H1 (cell line): ENCODE measurements around the gene AKIRIN1. TPM values are rescaled to one million over a fixed set of nuclear protein-coding genes. Genes with fewer than 3 reads are reported as not detected.

Source experiments
- CTCF ChIA-PET: fragments of 300-600 bp; sonication (Branson Sonifier 250); formaldehyde crosslinking; loops from one replicate; lab custom pipeline; 2021; ENCODE audit not compliant: partially characterized antibody; lab: Charles Lee
- POLR2A ChIA-PET: fragments of 300-600 bp; sonication (Branson Sonifier 250); formaldehyde crosslinking; loops from one replicate; lab custom pipeline; 2021; ENCODE audit warnings: inconsistent platforms; ENCODE audit not compliant: partially characterized antibody; lab: Charles Lee
- DNase-seq, 2 experiments: peaks; one replicate each; pipeline versions ENCODE4 v3.0.0 to v3.0.0-alpha.2; 2010 to 2022; ENCODE audit warnings: low spot score in 2 of 2, low read depth in 1 of 2, mixed read lengths in 1 of 2
- FAIRE-seq: peaks from 2 replicates; lab custom pipeline; 2011; peaks lifted over from hg19 to GRCh38; lab: Jason Lieb, UNC
- H2AFZ ChIP-seq: 2 replicates; pipeline ENCODE4 v1.8.1; 2012; ENCODE audit warnings: low read length, inconsistent platforms
- H2AK5ac ChIP-seq: 2 replicates; pipeline ENCODE4 v1.6.1; 2013; ENCODE audit warnings: low read depth, low read length
- H2BK120ac ChIP-seq: replicated peaks from 2 replicates; pipeline ENCODE3; 2013; ENCODE audit warnings: low read depth, low read length, inconsistent platforms
- H2BK12ac ChIP-seq: 2 replicates; pipeline ENCODE4 v1.6.1; 2013; ENCODE audit warnings: low read depth, low read length
- H2BK15ac ChIP-seq: 2 replicates; pipeline ENCODE4 v1.6.1; 2013; ENCODE audit warnings: low read length
- H2BK20ac ChIP-seq: 2 replicates; pipeline ENCODE4 v1.6.1; 2013; ENCODE audit warnings: low read length
- H2BK5ac ChIP-seq: 2 replicates; pipeline ENCODE4 v1.6.1; 2013; ENCODE audit warnings: low read depth, low read length
- H3K14ac ChIP-seq: 2 replicates; pipeline ENCODE4 v1.6.1; 2013; ENCODE audit warnings: inconsistent platforms; ENCODE audit not compliant: insufficient read length
- H3K18ac ChIP-seq: 2 replicates; pipeline ENCODE4 v1.6.1; 2013; ENCODE audit warnings: low read length; ENCODE audit errors: extremely low read depth
- H3K23ac ChIP-seq: 2 replicates; pipeline ENCODE4 v1.6.1; 2013; ENCODE audit warnings: inconsistent platforms; ENCODE audit not compliant: insufficient read length
- H3K23me2 ChIP-seq: 2 replicates; pipeline ENCODE4 v1.6.1; 2013; ENCODE audit warnings: low read depth, low read length
- H3K27ac ChIP-seq: 2 replicates; pipeline ENCODE4 v1.6.1; 2011; ENCODE audit warnings: low read depth, low read length, inconsistent platforms
- H3K27me3 ChIP-seq, 4 experiments: replicated peaks in 1 of 4; 1 replicate in 1 of 4; 2 replicates in 3 of 4; pipeline versions ENCODE4 v1.6.1 to v1.8.1; 2011 to 2013; ENCODE audit warnings: low read length in 3 of 4, mild to moderate bottlenecking in 3 of 4, inconsistent platforms in 2 of 4, mixed read lengths in 2 of 4, moderate library complexity in 1 of 4; ENCODE audit not compliant: control insufficient read depth in 3 of 4, insufficient read depth in 3 of 4; ENCODE audit errors: extremely low read depth in 1 of 4
- H3K36me3 ChIP-seq, 4 experiments: 2 replicates each; pipeline versions ENCODE4 v1.6.1 to v1.8.1; 2011 to 2013; ENCODE audit warnings: mild to moderate bottlenecking in 4 of 4, low read length in 3 of 4, moderate library complexity in 2 of 4, control low read depth in 1 of 4, inconsistent platforms in 1 of 4; ENCODE audit not compliant: insufficient read depth in 4 of 4, control insufficient read depth in 2 of 4
- H3K4ac ChIP-seq: replicated peaks from 2 replicates; pipeline ENCODE3; 2013; ENCODE audit warnings: low read length, low read depth, mixed read lengths, inconsistent platforms; ENCODE audit not compliant: insufficient read length
- H3K4me1 ChIP-seq, 4 experiments: replicated peaks in 1 of 4; 1 replicate in 1 of 4; 2 replicates in 3 of 4; pipeline versions ENCODE4 v1.6.1 to v1.8.1; 2011 to 2013; ENCODE audit warnings: low read length in 3 of 4, inconsistent platforms in 2 of 4, mixed read lengths in 1 of 4; ENCODE audit not compliant: insufficient read depth in 4 of 4, control insufficient read depth in 3 of 4
- H3K4me2 ChIP-seq, 2 experiments: 2 replicates each; pipeline versions ENCODE4 v1.6.1 to v1.8.1; 2011 to 2013; ENCODE audit warnings: low read depth in 2 of 2, low read length in 2 of 2, control low read depth in 1 of 2, inconsistent platforms in 1 of 2, mild to moderate bottlenecking in 1 of 2; ENCODE audit not compliant: insufficient read depth in 1 of 2
- H3K4me3 ChIP-seq, 4 experiments: fragments of 200-600, 300-600 bp in 1 of 4; sonication (generic), shearing (Covaris generic), sonication (Bioruptor Twin) in 1 of 4; 2 replicates each; pipeline versions ENCODE4 v1.5.1 to v1.8.1; 2011 to 2016; ENCODE audit warnings: low read length in 4 of 4, low read depth in 3 of 4, control low read depth in 2 of 4, inconsistent platforms in 2 of 4, mild to moderate bottlenecking in 2 of 4, mixed read lengths in 1 of 4, moderate library complexity in 1 of 4; ENCODE audit not compliant: insufficient read depth in 2 of 4; ENCODE audit errors: extremely low read depth in 1 of 4
- H3K56ac ChIP-seq: replicated peaks from 2 replicates; pipeline ENCODE3; 2013; ENCODE audit warnings: low read depth, mild to moderate bottlenecking, mixed read lengths, low read length, inconsistent platforms; ENCODE audit not compliant: insufficient read length
- H3K79me1 ChIP-seq: 2 replicates; pipeline ENCODE4 v1.6.1; 2013; ENCODE audit warnings: low read depth, low read length, control low read depth
- H3K79me2 ChIP-seq, 2 experiments: 2 replicates each; pipeline versions ENCODE4 v1.6.1 to v1.8.1; 2012 to 2013; ENCODE audit warnings: low read length in 2 of 2, mild to moderate bottlenecking in 2 of 2, inconsistent platforms in 1 of 2; ENCODE audit not compliant: insufficient read depth in 2 of 2, control insufficient read depth in 1 of 2
- H3K9ac ChIP-seq, 4 experiments: replicated peaks in 1 of 4; 1 replicate in 1 of 4; 2 replicates in 3 of 4; pipeline versions ENCODE4 v1.6.1 to v1.8.1; 2011 to 2013; ENCODE audit warnings: low read depth in 3 of 4, low read length in 3 of 4, control low read depth in 2 of 4, mild to moderate bottlenecking in 2 of 4, moderate library complexity in 2 of 4, inconsistent platforms in 1 of 4; ENCODE audit errors: extremely low read depth in 1 of 4
- H3K9me3 ChIP-seq, 2 experiments: 2 replicates each; pipeline versions ENCODE4 v1.6.1 to v1.8.1; 2012 to 2013; ENCODE audit warnings: mild to moderate bottlenecking in 2 of 2, moderate library complexity in 2 of 2, control low read depth in 1 of 2, inconsistent platforms in 1 of 2, low read depth in 1 of 2, low read length in 1 of 2, mixed read lengths in 1 of 2; ENCODE audit not compliant: insufficient read depth in 2 of 2
- H4K20me1 ChIP-seq, 2 experiments: replicated peaks in 1 of 2; 2 replicates each; pipeline versions ENCODE3 to v1.8.1; 2011 to 2013; ENCODE audit warnings: inconsistent platforms in 2 of 2, low read length in 2 of 2, mild to moderate bottlenecking in 1 of 2; ENCODE audit not compliant: insufficient read depth in 2 of 2, control insufficient read depth in 1 of 2
- H4K5ac ChIP-seq: 2 replicates; pipeline ENCODE4 v1.6.1; 2013; ENCODE audit warnings: low read length, low read depth, mixed read lengths, inconsistent platforms; ENCODE audit not compliant: insufficient read length
- H4K8ac ChIP-seq: 2 replicates; pipeline ENCODE4 v1.8.0; 2013; ENCODE audit warnings: mild to moderate bottlenecking, moderate library complexity, low read length, inconsistent platforms; ENCODE audit not compliant: insufficient read depth; ENCODE audit errors: extremely low read depth
- H4K91ac ChIP-seq: replicated peaks from 2 replicates; pipeline ENCODE3; 2013; ENCODE audit warnings: low read length, mixed read lengths, inconsistent platforms; ENCODE audit not compliant: insufficient read length
- TBP ChIP-seq: IDR thresholded peaks from 2 replicates; pipeline ENCODE4 v1.6.1; 2011; ENCODE audit warnings: low read depth, low read length, improper control_type of control experiment
- TEAD4 ChIP-seq: IDR thresholded peaks from 2 replicates; pipeline ENCODE4 v1.6.1; 2012; ENCODE audit warnings: low read depth, low read length, inconsistent platforms, mixed read lengths
- WGBS, 2 experiments: shearing (Covaris generic) in 1 of 2; methylation state at CpG; one replicate each; pipeline versions ENCODE4 v1.1.6 to v1.1.7; 2013 to 2015; ENCODE audit warnings: low lambda C conversion rate in 2 of 2, mixed read lengths in 2 of 2, inconsistent platforms in 1 of 2, low coverage in 1 of 2, missing lambda C conversion rate in 1 of 2; ENCODE audit not compliant: insufficient replicate concordance in 2 of 2, insufficient coverage in 1 of 2, insufficient read length in 1 of 2; ENCODE audit errors: extremely low coverage in 1 of 2, missing lambda C conversion rate in 1 of 2; 5-methylcytosine and 5-hydroxymethylcytosine counted together
- polyA plus RNA-seq, 7 experiments: library from polyadenylated mRNA; depleted of rRNA in 3 of 7; stranded (reverse) in 5 of 7; unstranded in 2 of 7; fragments of >200 nt in 5 of 7; fragments of 200-250 nt in 2 of 7; gene quantifications; 1 replicate in 5 of 7; 2 replicates in 1 of 7; 4 replicates in 1 of 7; pipeline versions ENCODE4 v1.2.1 to v1.2.3, GENCODE V29; 2011 to 2013; ENCODE audit warnings: missing spikeins in 2 of 7, mixed read lengths in 2 of 7
- total RNA-seq: library from RNA; stranded (reverse); fragmentation: NEBNext Ultra II Directional; extraction: Animal tissue kit (Norgen Biotek cat#: 25700); gene quantifications from 2 replicates; pipeline ENCODE4 v1.2.1, GENCODE V29; 2021

Gene AKIRIN1
- total and polyA plus RNA-seq, 2 of the 8 experiments (the other 6 are each of a cell fraction or from before 2014, with no cell fraction given), result 148 to 236 TPM

DNA sequence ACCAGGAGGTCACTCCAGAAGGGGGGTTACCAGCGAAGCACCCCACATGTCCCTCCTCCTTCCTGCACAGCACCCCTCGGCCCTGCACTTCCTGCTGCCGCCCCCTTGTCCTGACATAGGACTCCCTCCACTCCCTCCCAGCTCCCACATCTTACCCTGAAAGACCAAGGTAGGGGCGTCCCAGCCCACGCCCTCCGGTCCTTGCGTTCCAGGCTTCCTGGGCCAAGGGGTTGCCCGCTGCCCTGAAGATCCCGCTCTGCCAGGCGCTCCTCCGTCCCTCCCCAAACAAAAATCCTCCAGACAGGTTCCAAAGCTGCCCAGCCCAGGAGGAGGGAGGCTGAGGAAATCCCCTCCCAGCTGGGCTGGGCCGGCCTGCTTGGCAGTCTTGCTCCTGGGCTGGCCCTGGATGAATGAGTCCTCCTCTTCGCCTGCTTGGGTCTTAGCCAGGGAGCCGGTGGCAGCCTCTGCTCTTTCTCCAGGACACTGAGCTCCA lies 49.5 kb upstream of the AKIRIN1 start, which contains the start of gene RHBDL2:
RHBDL2 (minus strand) TSS at position 304 of the 493 bp plus-strand sequence. CDS start 22,618 bp downstream, outside the sequence.
- peak within 1 kb of the TSS; percentile 44 for H4K91ac ChIP-seq
- peak within 1 kb of the TSS; percentile 78; the same call in 1 of the 2 replicates for H2BK5ac ChIP-seq
- no peak within 1 kb of the TSS for H3K9ac ChIP-seq
- ChIA-PET POLR2A (interaction anchor here (0.9 to 2.0 kb wide), 6 partner anchors 9 to 85 kb away, joined by 3 to 8 read pairs (median 4); partner anchors contain the start of gene NDUFS5), CTCF (interaction anchor here (1.2 kb wide), 1 partner anchor 23 kb away, joined by 3 read pairs; no protein-coding TSS in a partner anchor)
- H3K27me3 ChIP-seq, result no peaks in the 10 kb centered on the region
- no peak within 1 kb of the TSS for H3K27ac ChIP-seq
- H3K56ac ChIP-seq, result no peak within 1 kb of the TSS
- no peak within 1 kb of the TSS; the same call in 1 of the 2 replicates for H2BK15ac ChIP-seq
- no peaks in the 10 kb centered on the region; the same call in 1 of the 2 replicates for H3K79me1 ChIP-seq
- 64% methylated on average over 14 of the region's 14 CpGs; no CpG with 5 or more reads in 1 of the 2 experiments for WGBS, 2 experiments
- H3K23me2 ChIP-seq, result no peaks in the 10 kb centered on the region; the same call in 1 of the 2 replicates
- H2BK12ac ChIP-seq, result peak within 1 kb of the TSS; percentile 55; the same call in 1 of the 2 replicates
- H2BK120ac ChIP-seq, result no peak within 1 kb of the TSS
- DNase-seq (peak in 1 of 2 experiments; percentile 60), FAIRE-seq (no peak)
- H2AK5ac ChIP-seq, result no peak within 1 kb of the TSS
- peak within 1 kb of the TSS; percentile 94; the same call in 1 of the 2 replicates for H2AFZ ChIP-seq
- H4K5ac ChIP-seq, result peak within 1 kb of the TSS; percentile 22
- H3K14ac ChIP-seq, result no peak within 1 kb of the TSS
- H3K4me2 ChIP-seq, result peak within 1 kb of the TSS; percentile 18 to 26; a peak in 2 of 4 replicates
- no peaks in the 10 kb centered on the region for H3K79me2 ChIP-seq
- H3K9me3 ChIP-seq, result no peaks in the 10 kb centered on the region
- peaks cover 0 to 9% (median 3%) of the 10 kb centered on the region in 4 experiments; a peak in 5 of 7 replicates for H3K4me1 ChIP-seq
- peak within 1 kb of the TSS; percentile 85; the same call in 1 of the 2 replicates for H3K18ac ChIP-seq
- peak within 1 kb of the TSS; percentile 8; the same call in 1 of the 2 replicates for H2BK20ac ChIP-seq
- no peak within 1 kb of the TSS for H3K4ac ChIP-seq
- peak within 1 kb of the TSS in 1 of 4 experiments; percentile 21; a peak in 2 of 8 replicates for H3K4me3 ChIP-seq
- peak within 1 kb of the TSS; percentile 92 for H4K8ac ChIP-seq
- no peak for TF ChIP-seq TEAD4
- TF ChIP-seq TBP, result 0 out of 2 replicates have a peak, but pooled peaks have one; percentile 23
- TF ChIP-seq, all 59 proteins: peak for 1
- Histone ChIP-seq H4K20me1 (no peaks in the 10 kb centered on the region), H3K23ac (no peak within 1 kb of the TSS), H3K36me3 (no peaks in the 10 kb centered on the region)
